WTC11 (cell line): ENCODE data around the gene ZFP42. TPM values are rescaled to one million over a fixed set of nuclear protein-coding genes. Genes with fewer than 3 reads are reported as not detected.

Source experiments
- ATAC-seq: fragments of 200-7000 bp; cut with Tn5 transposase; 2 replicates; pipeline ENCODE4 v1.10.0; 2021; ENCODE audit warnings: mild to moderate bottlenecking, moderate library complexity
- CTCF ChIA-PET: fragments of 300-600 bp; sonication (Branson Sonifier 250); formaldehyde crosslinking; loops from one replicate; lab custom pipeline; 2021; ENCODE audit warnings: antibody characterized with exemption; lab: Charles Lee
- POLR2A ChIA-PET: fragments of 350-600 bp; sonication (Branson Sonifier 250); formaldehyde crosslinking; loops from one replicate; lab custom pipeline; 2021; ENCODE audit warnings: antibody characterized with exemption; lab: Charles Lee
- DNase-seq: peaks from one replicate; pipeline ENCODE4 v3.0.0; 2021; ENCODE audit warnings: low spot score
- H3K27ac Mint-ChIP-seq: 2 replicates; pipeline ENCODE4 v1.8.0; 2021; ENCODE audit warnings: mixed read lengths
- H3K27me3 Mint-ChIP-seq: 2 replicates; pipeline ENCODE4 v1.8.0; 2021; ENCODE audit warnings: low read depth, mild to moderate bottlenecking, moderate library complexity, mixed read lengths
- H3K36me3 Mint-ChIP-seq: 2 replicates; pipeline ENCODE4 v1.8.0; 2021; ENCODE audit warnings: mixed read lengths
- H3K4me1 Mint-ChIP-seq: 2 replicates; pipeline ENCODE4 v1.8.0; 2022; ENCODE audit warnings: mixed read lengths
- H3K4me3 Mint-ChIP-seq: 2 replicates; pipeline ENCODE4 v1.8.0; 2021; ENCODE audit warnings: mild to moderate bottlenecking, moderate library complexity, mixed read lengths
- H3K9me3 Mint-ChIP-seq: 2 replicates; pipeline ENCODE4 v1.8.0; 2021; ENCODE audit warnings: mixed read lengths
- CREM ChIP-seq: sonication (generic); formaldehyde crosslinking; IDR thresholded peaks from 2 replicates; pipeline ENCODE4 v1.8.1; 2022; ENCODE audit warnings: mild to moderate bottlenecking, missing genetic modification reagents, moderate library complexity
- FOXP1 ChIP-seq: sonication (generic); formaldehyde crosslinking; IDR thresholded peaks from 2 replicates; pipeline ENCODE4 v1.8.0; 2022; ENCODE audit warnings: missing genetic modification reagents, mild to moderate bottlenecking, moderate library complexity, borderline replicate concordance
- NFATC4 ChIP-seq: fragments of 250-450 bp; sonication (Bioruptor Pico); IDR thresholded peaks from 2 replicates; pipeline ENCODE4 v1.9.0; 2021; ENCODE audit warnings: mild to moderate bottlenecking
- NFE2L1 ChIP-seq: sonication (generic); formaldehyde crosslinking; IDR thresholded peaks from 2 replicates; pipeline ENCODE4 v1.8.1; 2023; ENCODE audit warnings: missing genetic modification reagents
- OVOL2 ChIP-seq: fragments of 250-450 bp; sonication (Bioruptor Pico); IDR thresholded peaks from 2 replicates; pipeline ENCODE4 v1.9.0; 2021; ENCODE audit warnings: mild to moderate bottlenecking, borderline replicate concordance
- SMAD3 ChIP-seq: sonication (generic); formaldehyde crosslinking; IDR thresholded peaks from 2 replicates; pipeline ENCODE4 v1.8.0; 2022; ENCODE audit warnings: missing genetic modification reagents, mild to moderate bottlenecking, borderline replicate concordance
- SMAD4 ChIP-seq: sonication (generic); formaldehyde crosslinking; IDR thresholded peaks from 2 replicates; pipeline ENCODE4 v1.8.0; 2022; ENCODE audit warnings: mild to moderate bottlenecking, missing genetic modification reagents
- ZBTB21 ChIP-seq: sonication (generic); formaldehyde crosslinking; IDR thresholded peaks from 2 replicates; pipeline ENCODE4 v1.8.1; 2023; ENCODE audit warnings: mild to moderate bottlenecking, missing genetic modification reagents, borderline replicate concordance
- ZNF263 ChIP-seq: sonication (generic); formaldehyde crosslinking; IDR thresholded peaks from 2 replicates; pipeline ENCODE4 v1.8.1; 2022; ENCODE audit warnings: low read depth, mild to moderate bottlenecking, moderate library complexity, missing genetic modification reagents
- ZNF396 ChIP-seq: fragments of 250-450 bp; sonication (Bioruptor Pico); IDR thresholded peaks from 2 replicates; pipeline ENCODE4 v1.8.0; 2021; ENCODE audit warnings: mild to moderate bottlenecking, moderate library complexity, borderline replicate concordance
- total RNA-seq: library from RNA; stranded (reverse); gene quantifications from 3 replicates; pipeline ENCODE4 v1.2.3, GENCODE V29; 2021
- TF ChIP-seq, protein P1 (sequence below): sonication (generic); formaldehyde crosslinking; IDR thresholded peaks from 2 replicates; pipeline ENCODE4 v1.8.0; 2023; ENCODE audit warnings: mild to moderate bottlenecking, missing genetic modification reagents
- TF ChIP-seq, protein P2 (sequence below): sonication (generic); formaldehyde crosslinking; IDR thresholded peaks from 2 replicates; pipeline ENCODE4 v1.8.1; 2023; ENCODE audit warnings: mild to moderate bottlenecking, missing genetic modification reagents, moderate library complexity
- TF ChIP-seq, protein P3 (sequence below): fragments of 250-450 bp; sonication (Bioruptor Pico); IDR thresholded peaks from 2 replicates; pipeline ENCODE4 v1.9.0; 2021; ENCODE audit warnings: mild to moderate bottlenecking
- TF ChIP-seq, protein P4 (sequence below): fragments of 250-450 bp; sonication (Bioruptor Pico); IDR thresholded peaks from 2 replicates; pipeline ENCODE4 v1.9.0; 2021; ENCODE audit warnings: mild to moderate bottlenecking, borderline replicate concordance
- TF ChIP-seq, protein P5 (sequence below): sonication (generic); formaldehyde crosslinking; IDR thresholded peaks from 2 replicates; pipeline ENCODE4 v1.8.1; 2022; ENCODE audit warnings: missing genetic modification reagents, borderline replicate concordance
- TF ChIP-seq, protein P6 (sequence below): sonication (generic); formaldehyde crosslinking; IDR thresholded peaks from 2 replicates; pipeline ENCODE4 v1.8.1; 2022; ENCODE audit warnings: mild to moderate bottlenecking, moderate library complexity, missing genetic modification reagents

ZFP42 gene
- total RNA-seq, 1 experiment from 2014 or later: 128 TPM

DNA sequence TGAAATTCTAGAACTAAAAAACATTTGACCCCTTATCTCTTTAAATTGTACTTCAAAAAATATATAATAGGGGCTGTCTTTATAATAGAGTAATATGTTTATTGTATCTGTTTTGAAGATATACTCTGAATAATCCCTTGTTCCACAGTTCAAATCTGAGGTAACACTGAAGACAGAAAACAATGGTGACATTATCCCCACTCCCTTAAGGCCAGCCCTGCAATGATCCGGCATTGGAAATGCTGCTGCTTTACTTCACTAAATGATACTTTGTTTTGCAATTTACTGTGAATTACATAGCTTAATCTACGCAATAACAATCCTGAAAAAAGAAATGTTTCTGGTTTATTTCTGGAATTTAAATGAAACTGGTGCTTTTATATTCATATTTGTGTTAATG lies 34.4 kb upstream of the ZFP42 start (continued):
- TF ChIP-seq, protein P1, sequence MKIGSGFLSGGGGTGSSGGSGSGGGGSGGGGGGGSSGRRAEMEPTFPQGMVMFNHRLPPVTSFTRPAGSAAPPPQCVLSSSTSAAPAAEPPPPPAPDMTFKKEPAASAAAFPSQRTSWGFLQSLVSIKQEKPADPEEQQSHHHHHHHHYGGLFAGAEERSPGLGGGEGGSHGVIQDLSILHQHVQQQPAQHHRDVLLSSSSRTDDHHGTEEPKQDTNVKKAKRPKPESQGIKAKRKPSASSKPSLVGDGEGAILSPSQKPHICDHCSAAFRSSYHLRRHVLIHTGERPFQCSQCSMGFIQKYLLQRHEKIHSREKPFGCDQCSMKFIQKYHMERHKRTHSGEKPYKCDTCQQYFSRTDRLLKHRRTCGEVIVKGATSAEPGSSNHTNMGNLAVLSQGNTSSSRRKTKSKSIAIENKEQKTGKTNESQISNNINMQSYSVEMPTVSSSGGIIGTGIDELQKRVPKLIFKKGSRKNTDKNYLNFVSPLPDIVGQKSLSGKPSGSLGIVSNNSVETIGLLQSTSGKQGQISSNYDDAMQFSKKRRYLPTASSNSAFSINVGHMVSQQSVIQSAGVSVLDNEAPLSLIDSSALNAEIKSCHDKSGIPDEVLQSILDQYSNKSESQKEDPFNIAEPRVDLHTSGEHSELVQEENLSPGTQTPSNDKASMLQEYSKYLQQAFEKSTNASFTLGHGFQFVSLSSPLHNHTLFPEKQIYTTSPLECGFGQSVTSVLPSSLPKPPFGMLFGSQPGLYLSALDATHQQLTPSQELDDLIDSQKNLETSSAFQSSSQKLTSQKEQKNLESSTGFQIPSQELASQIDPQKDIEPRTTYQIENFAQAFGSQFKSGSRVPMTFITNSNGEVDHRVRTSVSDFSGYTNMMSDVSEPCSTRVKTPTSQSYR (CRISPR knock-in tag): no peak
- TF ChIP-seq NFATC4 (CRISPR knock-in tag) (no peak), FOXP1 (CRISPR knock-in tag) (no peak)

DNA sequence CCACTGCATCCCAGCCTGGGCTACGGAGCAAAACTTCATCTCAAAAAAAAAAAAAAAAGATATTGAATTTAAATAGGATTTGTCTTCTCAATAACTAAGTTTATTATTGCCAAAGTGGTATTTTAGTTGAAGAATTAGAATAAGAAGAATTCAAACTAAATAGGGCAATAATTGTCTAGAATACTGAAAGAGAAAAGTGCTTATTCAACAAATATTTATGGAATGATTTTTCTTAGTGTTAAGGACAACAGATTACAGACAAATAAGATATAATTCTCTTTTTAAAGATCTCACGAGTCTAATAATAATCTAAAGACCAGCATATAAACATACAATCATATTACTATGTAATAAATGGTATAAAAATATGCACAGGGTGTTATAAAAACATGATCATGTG lies 33.6 kb upstream of the ZFP42 start:
- ChIA-PET CTCF (no interaction called here), POLR2A (no interaction called here)
- Mint-ChIP-seq H3K9me3 (no peaks in the 10 kb centered on the region), H3K27me3 (no peaks in the 10 kb centered on the region), H3K4me3 (no peak overlapping the region), H3K36me3 (no peaks in the 10 kb centered on the region), H3K4me1 (peaks cover 10% of the 10 kb centered on the region), H3K27ac (no peak overlapping the region)
- DNase-seq: no peak
- TF ChIP-seq, protein P2, sequence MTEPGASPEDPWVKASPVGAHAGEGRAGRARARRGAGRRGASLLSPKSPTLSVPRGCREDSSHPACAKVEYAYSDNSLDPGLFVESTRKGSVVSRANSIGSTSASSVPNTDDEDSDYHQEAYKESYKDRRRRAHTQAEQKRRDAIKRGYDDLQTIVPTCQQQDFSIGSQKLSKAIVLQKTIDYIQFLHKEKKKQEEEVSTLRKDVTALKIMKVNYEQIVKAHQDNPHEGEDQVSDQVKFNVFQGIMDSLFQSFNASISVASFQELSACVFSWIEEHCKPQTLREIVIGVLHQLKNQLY (CRISPR knock-in tag): no peak
- TF ChIP-seq ZBTB21 (no peak), OVOL2 (CRISPR knock-in tag) (no peak), ZNF263 (CRISPR knock-in tag) (no peak), SMAD3 (CRISPR knock-in tag) (no peak), ZNF396 (CRISPR knock-in tag) (no peak), CREM (CRISPR knock-in tag) (no peak), SMAD4 (no peak), NFE2L1 (no peak)
- TF ChIP-seq, protein P3, sequence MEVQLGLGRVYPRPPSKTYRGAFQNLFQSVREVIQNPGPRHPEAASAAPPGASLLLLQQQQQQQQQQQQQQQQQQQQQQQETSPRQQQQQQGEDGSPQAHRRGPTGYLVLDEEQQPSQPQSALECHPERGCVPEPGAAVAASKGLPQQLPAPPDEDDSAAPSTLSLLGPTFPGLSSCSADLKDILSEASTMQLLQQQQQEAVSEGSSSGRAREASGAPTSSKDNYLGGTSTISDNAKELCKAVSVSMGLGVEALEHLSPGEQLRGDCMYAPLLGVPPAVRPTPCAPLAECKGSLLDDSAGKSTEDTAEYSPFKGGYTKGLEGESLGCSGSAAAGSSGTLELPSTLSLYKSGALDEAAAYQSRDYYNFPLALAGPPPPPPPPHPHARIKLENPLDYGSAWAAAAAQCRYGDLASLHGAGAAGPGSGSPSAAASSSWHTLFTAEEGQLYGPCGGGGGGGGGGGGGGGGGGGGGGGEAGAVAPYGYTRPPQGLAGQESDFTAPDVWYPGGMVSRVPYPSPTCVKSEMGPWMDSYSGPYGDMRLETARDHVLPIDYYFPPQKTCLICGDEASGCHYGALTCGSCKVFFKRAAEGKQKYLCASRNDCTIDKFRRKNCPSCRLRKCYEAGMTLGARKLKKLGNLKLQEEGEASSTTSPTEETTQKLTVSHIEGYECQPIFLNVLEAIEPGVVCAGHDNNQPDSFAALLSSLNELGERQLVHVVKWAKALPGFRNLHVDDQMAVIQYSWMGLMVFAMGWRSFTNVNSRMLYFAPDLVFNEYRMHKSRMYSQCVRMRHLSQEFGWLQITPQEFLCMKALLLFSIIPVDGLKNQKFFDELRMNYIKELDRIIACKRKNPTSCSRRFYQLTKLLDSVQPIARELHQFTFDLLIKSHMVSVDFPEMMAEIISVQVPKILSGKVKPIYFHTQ (CRISPR knock-in tag): no peak
- TF ChIP-seq, protein P4, sequence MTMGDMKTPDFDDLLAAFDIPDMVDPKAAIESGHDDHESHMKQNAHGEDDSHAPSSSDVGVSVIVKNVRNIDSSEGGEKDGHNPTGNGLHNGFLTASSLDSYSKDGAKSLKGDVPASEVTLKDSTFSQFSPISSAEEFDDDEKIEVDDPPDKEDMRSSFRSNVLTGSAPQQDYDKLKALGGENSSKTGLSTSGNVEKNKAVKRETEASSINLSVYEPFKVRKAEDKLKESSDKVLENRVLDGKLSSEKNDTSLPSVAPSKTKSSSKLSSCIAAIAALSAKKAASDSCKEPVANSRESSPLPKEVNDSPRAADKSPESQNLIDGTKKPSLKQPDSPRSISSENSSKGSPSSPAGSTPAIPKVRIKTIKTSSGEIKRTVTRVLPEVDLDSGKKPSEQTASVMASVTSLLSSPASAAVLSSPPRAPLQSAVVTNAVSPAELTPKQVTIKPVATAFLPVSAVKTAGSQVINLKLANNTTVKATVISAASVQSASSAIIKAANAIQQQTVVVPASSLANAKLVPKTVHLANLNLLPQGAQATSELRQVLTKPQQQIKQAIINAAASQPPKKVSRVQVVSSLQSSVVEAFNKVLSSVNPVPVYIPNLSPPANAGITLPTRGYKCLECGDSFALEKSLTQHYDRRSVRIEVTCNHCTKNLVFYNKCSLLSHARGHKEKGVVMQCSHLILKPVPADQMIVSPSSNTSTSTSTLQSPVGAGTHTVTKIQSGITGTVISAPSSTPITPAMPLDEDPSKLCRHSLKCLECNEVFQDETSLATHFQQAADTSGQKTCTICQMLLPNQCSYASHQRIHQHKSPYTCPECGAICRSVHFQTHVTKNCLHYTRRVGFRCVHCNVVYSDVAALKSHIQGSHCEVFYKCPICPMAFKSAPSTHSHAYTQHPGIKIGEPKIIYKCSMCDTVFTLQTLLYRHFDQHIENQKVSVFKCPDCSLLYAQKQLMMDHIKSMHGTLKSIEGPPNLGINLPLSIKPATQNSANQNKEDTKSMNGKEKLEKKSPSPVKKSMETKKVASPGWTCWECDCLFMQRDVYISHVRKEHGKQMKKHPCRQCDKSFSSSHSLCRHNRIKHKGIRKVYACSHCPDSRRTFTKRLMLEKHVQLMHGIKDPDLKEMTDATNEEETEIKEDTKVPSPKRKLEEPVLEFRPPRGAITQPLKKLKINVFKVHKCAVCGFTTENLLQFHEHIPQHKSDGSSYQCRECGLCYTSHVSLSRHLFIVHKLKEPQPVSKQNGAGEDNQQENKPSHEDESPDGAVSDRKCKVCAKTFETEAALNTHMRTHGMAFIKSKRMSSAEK: no peak
- TF ChIP-seq, protein P5, sequence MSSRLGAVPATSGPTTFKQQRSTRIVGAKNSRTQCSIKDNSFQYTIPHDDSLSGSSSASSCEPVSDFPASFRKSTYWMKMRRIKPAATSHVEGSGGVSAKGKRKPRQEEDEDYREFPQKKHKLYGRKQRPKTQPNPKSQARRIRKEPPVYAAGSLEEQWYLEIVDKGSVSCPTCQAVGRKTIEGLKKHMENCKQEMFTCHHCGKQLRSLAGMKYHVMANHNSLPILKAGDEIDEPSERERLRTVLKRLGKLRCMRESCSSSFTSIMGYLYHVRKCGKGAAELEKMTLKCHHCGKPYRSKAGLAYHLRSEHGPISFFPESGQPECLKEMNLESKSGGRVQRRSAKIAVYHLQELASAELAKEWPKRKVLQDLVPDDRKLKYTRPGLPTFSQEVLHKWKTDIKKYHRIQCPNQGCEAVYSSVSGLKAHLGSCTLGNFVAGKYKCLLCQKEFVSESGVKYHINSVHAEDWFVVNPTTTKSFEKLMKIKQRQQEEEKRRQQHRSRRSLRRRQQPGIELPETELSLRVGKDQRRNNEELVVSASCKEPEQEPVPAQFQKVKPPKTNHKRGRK (CRISPR knock-in tag): no peak
- TF ChIP-seq, protein P6, sequence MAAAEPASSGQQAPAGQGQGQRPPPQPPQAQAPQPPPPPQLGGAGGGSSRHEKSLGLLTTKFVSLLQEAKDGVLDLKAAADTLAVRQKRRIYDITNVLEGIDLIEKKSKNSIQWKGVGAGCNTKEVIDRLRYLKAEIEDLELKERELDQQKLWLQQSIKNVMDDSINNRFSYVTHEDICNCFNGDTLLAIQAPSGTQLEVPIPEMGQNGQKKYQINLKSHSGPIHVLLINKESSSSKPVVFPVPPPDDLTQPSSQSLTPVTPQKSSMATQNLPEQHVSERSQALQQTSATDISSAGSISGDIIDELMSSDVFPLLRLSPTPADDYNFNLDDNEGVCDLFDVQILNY: no peak
- no peak for ATAC-seq
